Subcutaneous abdominal adipose tissue (tissue), 5 donors: ENCODE results near the gene MBNL2.

Experiments
- H3K27ac ChIP-seq: one replicate; pipeline ENCODE4 v1.7.0; 2013; ENCODE audit warnings: low read depth, mild to moderate bottlenecking, inconsistent platforms, low read length, moderate library complexity
- H3K27me3 ChIP-seq, 5 donors: one replicate each; pipeline ENCODE4 v1.7.0; 2013; ENCODE audit warnings: low read length in 5 of 5, inconsistent platforms in 1 of 5; ENCODE audit not compliant: control insufficient read depth in 5 of 5, insufficient read depth in 4 of 5
- H3K36me3 ChIP-seq, 5 donors: one replicate each; pipeline ENCODE4 v1.7.0; 2013; ENCODE audit warnings: low read length in 5 of 5; ENCODE audit not compliant: control insufficient read depth in 5 of 5, insufficient read depth in 5 of 5
- H3K4me1 ChIP-seq, 5 donors: one replicate each; pipeline ENCODE4 v1.7.0; 2013; ENCODE audit warnings: low read length in 5 of 5, mild to moderate bottlenecking in 3 of 5, moderate library complexity in 1 of 5; ENCODE audit not compliant: control insufficient read depth in 5 of 5, insufficient read depth in 5 of 5
- H3K4me3 ChIP-seq, 5 donors: one replicate each; pipeline ENCODE4 v1.7.0; 2013; ENCODE audit warnings: low read length in 5 of 5, low read depth in 1 of 5
- H3K9ac ChIP-seq, 5 donors: one replicate each; pipeline ENCODE4 v1.7.0; 2013; ENCODE audit warnings: low read length in 5 of 5, mild to moderate bottlenecking in 4 of 5, moderate library complexity in 3 of 5
- H3K9me3 ChIP-seq, 5 donors: one replicate each; pipeline ENCODE4 v1.7.0; 2013; ENCODE audit warnings: low read length in 5 of 5; ENCODE audit not compliant: control insufficient read depth in 5 of 5
- donor health status: healthy.
- donor health status: healthy.
- donor health status: healthy.
- donor health status: healthy.
- donor health status: healthy.

The MBNL2 gene

GRCh38 chr13:97411984-97412383, 189.9 kb downstream of the MBNL2 start:
- Histone ChIP-seq H3K27me3 (no peaks in the 10 kb centered on the region), H3K27ac (no peak overlapping the region), H3K36me3 (no peaks in the 10 kb centered on the region), H3K4me3 (no peak overlapping the region), H3K9me3 (peaks cover 0 to 3% (median 0%) of the 10 kb centered on the region in 5 donors), H3K4me1 (peaks cover 0 to 11% (median 0%) of the 10 kb centered on the region in 5 donors), H3K9ac (no peak overlapping the region)

- Histone ChIP-seq H3K27ac (no peak overlapping the region), H3K4me3 (no peak overlapping the region)
These were observed 191.6 kb downstream of the MBNL2 start for GRCh38 chr13:97413694-97414093.

GRCh38 chr13:97414392-97414791, 192.3 kb downstream of the MBNL2 start:
- H3K27ac ChIP-seq = no peak overlapping the region
- H3K9me3 ChIP-seq = no peaks in the 10 kb centered on the region
- H3K9ac ChIP-seq = no peak overlapping the region
- H3K4me3 ChIP-seq = no peak overlapping the region
- no peaks in the 10 kb centered on the region for H3K27me3 ChIP-seq
- no peaks in the 10 kb centered on the region for H3K36me3 ChIP-seq
- peaks cover 0 to 8% (median 0%) of the 10 kb centered on the region in 5 donors for H3K4me1 ChIP-seq

More at GRCh38 chr13:97413694-97414093, 191.6 kb downstream of the MBNL2 start:
- Histone ChIP-seq H3K36me3 (no peaks in the 10 kb centered on the region), H3K9ac (no peak overlapping the region), H3K4me1 (peaks cover 0 to 8% (median 0%) of the 10 kb centered on the region in 5 donors), H3K27me3 (no peaks in the 10 kb centered on the region), H3K9me3 (peaks cover 0 to 3% (median 0%) of the 10 kb centered on the region in 5 donors)

- no peaks in the 10 kb centered on the region for H3K36me3 ChIP-seq
- peaks cover 0 to 8% (median 0%) of the 10 kb centered on the region in 5 donors for H3K4me1 ChIP-seq
- no peak overlapping the region for H3K27ac ChIP-seq
- H3K9me3 ChIP-seq = no peaks in the 10 kb centered on the region
- no peak overlapping the region for H3K9ac ChIP-seq
- no peak overlapping the region for H3K4me3 ChIP-seq
- no peaks in the 10 kb centered on the region for H3K27me3 ChIP-seq
These were observed 195.6 kb downstream of the MBNL2 start for GRCh38 chr13:97417698-97418097.

GRCh38 chr13:97422118-97423054, 200.3 kb downstream of the MBNL2 start:
- Histone ChIP-seq H3K4me1 (peaks cover 0 to 7% (median 3%) of the 10 kb centered on the region in 5 donors), H3K27ac (no peak overlapping the region), H3K9ac (no peak overlapping the region), H3K4me3 (no peak overlapping the region), H3K36me3 (no peaks in the 10 kb centered on the region), H3K9me3 (no peaks in the 10 kb centered on the region), H3K27me3 (no peaks in the 10 kb centered on the region)

- Histone ChIP-seq H3K9ac (no peak overlapping the region), H3K9me3 (no peaks in the 10 kb centered on the region), H3K27ac (no peak overlapping the region), H3K27me3 (no peaks in the 10 kb centered on the region), H3K4me3 (no peak overlapping the region), H3K36me3 (no peaks in the 10 kb centered on the region), H3K4me1 (peaks cover 0 to 7% (median 3%) of the 10 kb centered on the region in 5 donors)
These were observed 201.3 kb downstream of the MBNL2 start for GRCh38 chr13:97423300-97424045.

GRCh38 chr13:97425590-97425989, 203.5 kb downstream of the MBNL2 start:
- peaks cover 0 to 7% (median 4%) of the 10 kb centered on the region in 5 donors for H3K4me1 ChIP-seq
- no peak overlapping the region for H3K27ac ChIP-seq
- no peak overlapping the region for H3K9ac ChIP-seq
- no peak overlapping the region for H3K4me3 ChIP-seq
- no peaks in the 10 kb centered on the region for H3K9me3 ChIP-seq
- H3K27me3 ChIP-seq = no peaks in the 10 kb centered on the region
- H3K36me3 ChIP-seq = no peaks in the 10 kb centered on the region

GRCh38 chr13:97426695-97427094, 204.6 kb downstream of the MBNL2 start:
- Histone ChIP-seq H3K36me3 (no peaks in the 10 kb centered on the region), H3K27ac (no peak overlapping the region), H3K27me3 (no peaks in the 10 kb centered on the region), H3K4me1 (peaks cover 0 to 7% (median 4%) of the 10 kb centered on the region in 5 donors), H3K9ac (no peak overlapping the region), H3K4me3 (no peak overlapping the region), H3K9me3 (no peaks in the 10 kb centered on the region)

GRCh38 chr13:97429681-97430081, 207.5 kb downstream of the MBNL2 start:
- peaks cover 0 to 3% (median 0%) of the 10 kb centered on the region in 5 donors for H3K36me3 ChIP-seq
- no peak overlapping the region for H3K27ac ChIP-seq
- H3K9ac ChIP-seq = peak overlapping the region in 1 of 5 donors; percentile 25
- H3K4me3 ChIP-seq = peak overlapping the region in 1 of 5 donors; percentile 19
- H3K4me1 ChIP-seq = peaks cover 5 to 16% (median 10%) of the 10 kb centered on the region in 5 donors
- peaks cover 0 to 4% (median 0%) of the 10 kb centered on the region in 5 donors for H3K27me3 ChIP-seq
- no peaks in the 10 kb centered on the region for H3K9me3 ChIP-seq

- H3K9me3 ChIP-seq = no peaks in the 10 kb centered on the region
- H3K36me3 ChIP-seq = peaks cover 0 to 3% (median 0%) of the 10 kb centered on the region in 5 donors
- no peak overlapping the region for H3K4me3 ChIP-seq
- no peak overlapping the region for H3K9ac ChIP-seq
- H3K27ac ChIP-seq = no peak overlapping the region
- H3K4me1 ChIP-seq = peaks cover 5 to 21% (median 15%) of the 10 kb centered on the region in 5 donors
- H3K27me3 ChIP-seq = peaks cover 0 to 4% (median 0%) of the 10 kb centered on the region in 5 donors
These were observed 208.2 kb downstream of the MBNL2 start for GRCh38 chr13:97430296-97430695.
